ENCODE measurements around the gene PPM1M. TPM values are rescaled to one million over a fixed set of nuclear protein-coding genes. Genes with fewer than 3 reads are reported as not detected.

The PPM1M gene
- total and polyA plus RNA-seq, 2 experiments from 2014 or later, result 10.7 to 13.1 TPM

- Histone ChIP-seq H3K36me3 (peaks cover 8% of the 10 kb centered on the region), H3K4me3 (no peak overlapping the region), H3K27me3 (peaks cover 3% of the 10 kb centered on the region), H3K4me1 (ENCODE audit: low read depth) (no peaks in the 10 kb centered on the region), H3K9me3 (ENCODE audit: low read depth) (no peaks in the 10 kb centered on the region), H3K27ac (no peak overlapping the region)
- no peak for DNase-seq (ENCODE audit: low read depth in 1 of 2, low spot score in 1 of 2)
- TF ChIP-seq, protein P1, sequence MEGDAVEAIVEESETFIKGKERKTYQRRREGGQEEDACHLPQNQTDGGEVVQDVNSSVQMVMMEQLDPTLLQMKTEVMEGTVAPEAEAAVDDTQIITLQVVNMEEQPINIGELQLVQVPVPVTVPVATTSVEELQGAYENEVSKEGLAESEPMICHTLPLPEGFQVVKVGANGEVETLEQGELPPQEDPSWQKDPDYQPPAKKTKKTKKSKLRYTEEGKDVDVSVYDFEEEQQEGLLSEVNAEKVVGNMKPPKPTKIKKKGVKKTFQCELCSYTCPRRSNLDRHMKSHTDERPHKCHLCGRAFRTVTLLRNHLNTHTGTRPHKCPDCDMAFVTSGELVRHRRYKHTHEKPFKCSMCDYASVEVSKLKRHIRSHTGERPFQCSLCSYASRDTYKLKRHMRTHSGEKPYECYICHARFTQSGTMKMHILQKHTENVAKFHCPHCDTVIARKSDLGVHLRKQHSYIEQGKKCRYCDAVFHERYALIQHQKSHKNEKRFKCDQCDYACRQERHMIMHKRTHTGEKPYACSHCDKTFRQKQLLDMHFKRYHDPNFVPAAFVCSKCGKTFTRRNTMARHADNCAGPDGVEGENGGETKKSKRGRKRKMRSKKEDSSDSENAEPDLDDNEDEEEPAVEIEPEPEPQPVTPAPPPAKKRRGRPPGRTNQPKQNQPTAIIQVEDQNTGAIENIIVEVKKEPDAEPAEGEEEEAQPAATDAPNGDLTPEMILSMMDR (IDR thresholded peaks at IDR 0.05; ENCODE audit: low read depth, low read length), result no peak
These were observed 2.6 kb downstream of the PPM1M start for GRCh38 chr3:52248165-52248541.

- no peaks in the 10 kb centered on the region for H3K4me1 ChIP-seq (ENCODE audit: low read depth)
- H3K27me3 ChIP-seq, result peaks cover 3% of the 10 kb centered on the region
- no peak overlapping the region for H3K27ac ChIP-seq
- no peaks in the 10 kb centered on the region for H3K9me3 ChIP-seq (ENCODE audit: low read depth)
- DNase-seq (ENCODE audit: low read depth in 1 of 2, low spot score in 1 of 2), result no peak
- H3K36me3 ChIP-seq, result peaks cover 16% of the 10 kb centered on the region
- TF ChIP-seq, protein P1 (IDR thresholded peaks at IDR 0.05; ENCODE audit: low read depth, low read length), result no peak
- no peak overlapping the region for H3K4me3 ChIP-seq
These were observed 3.4 kb downstream of the PPM1M start for GRCh38 chr3:52248816-52249547.

- Histone ChIP-seq H3K27ac (no peak overlapping the region), H3K4me1 (ENCODE audit: low read depth) (no peaks in the 10 kb centered on the region), H3K27me3 (peaks cover 3% of the 10 kb centered on the region), H3K4me3 (no peak overlapping the region), H3K9me3 (ENCODE audit: low read depth) (no peaks in the 10 kb centered on the region), H3K36me3 (peaks cover 22% of the 10 kb centered on the region)
- DNase-seq (ENCODE audit: low read depth in 1 of 2, low spot score in 1 of 2), result no peak
- TF ChIP-seq, protein P1 (IDR thresholded peaks at IDR 0.05; ENCODE audit: low read depth, low read length), result no peak
These were observed 4.1 kb downstream of the PPM1M start for GRCh38 chr3:52249683-52250082.

GRCh38 chr3:52250122-52250521 lies 4.6 kb downstream of the PPM1M start:
- TF ChIP-seq, protein P1 (IDR thresholded peaks at IDR 0.05; ENCODE audit: low read depth, low read length), result no peak
- H3K4me3 ChIP-seq, result no peak overlapping the region
- no peaks in the 10 kb centered on the region for H3K27me3 ChIP-seq
- DNase-seq (ENCODE audit: low read depth in 1 of 2, low spot score in 1 of 2), result no peak
- H3K9me3 ChIP-seq (ENCODE audit: low read depth), result no peaks in the 10 kb centered on the region
- H3K36me3 ChIP-seq, result peaks cover 22% of the 10 kb centered on the region
- H3K4me1 ChIP-seq (ENCODE audit: low read depth), result no peaks in the 10 kb centered on the region
- H3K27ac ChIP-seq, result no peak overlapping the region

GRCh38 chr3:52253314-52254304 lies 8.1 kb downstream of the PPM1M start:
- Histone ChIP-seq H3K36me3 (peaks cover 57% of the 10 kb centered on the region), H3K27ac (peak overlapping the region; percentile 23)
- TF ChIP-seq, protein P1 (IDR thresholded peaks at IDR 0.05; ENCODE audit: low read depth, low read length), result no peak

More at GRCh38 chr3:52253314-52254304, 8.1 kb downstream of the PPM1M start:
- H3K4me1 ChIP-seq (ENCODE audit: low read depth), result no peaks in the 10 kb centered on the region
- H3K9me3 ChIP-seq (ENCODE audit: low read depth), result no peaks in the 10 kb centered on the region
- H3K4me3 ChIP-seq, result no peak overlapping the region
- no peaks in the 10 kb centered on the region for H3K27me3 ChIP-seq
- DNase-seq (ENCODE audit: low read depth in 1 of 2, low spot score in 1 of 2), result peak in 1 of 2 donors; percentile 38
